ENCODE data around the gene PPM1L. TPM values are rescaled to one million over a fixed set of nuclear protein-coding genes. Genes with fewer than 3 reads are reported as not detected.
"Not testable (repeated sequence)": the region's sequence is repeated elsewhere in the genome, so short reads cannot be mapped to it uniquely, and the experiment has no call there.

Gene PPM1L
- total RNA-seq (10 to 100 TPM; 66.0 to 76.1 (median 68.2) TPM), polyA plus RNA-seq (10 to 100 TPM in 2 of 3 donors, 1 to 10 TPM in 1; 6.2 to 41.7 (median 10.5) TPM)
- long read RNA-seq, donor 1, partial matches to known transcripts: 0 of 8 reads
- long read RNA-seq, donor 1, other reads (novel, unspliced or antisense): 8 of 8 reads
- long read RNA-seq, donor 2, partial matches to known transcripts: 1 of 18 reads
- long read RNA-seq, donor 2, other reads (novel, unspliced or antisense): 17 of 18 reads

GRCh38 chr3:160755776-160756304 is at the start of gene PPM1L:
PPM1L (plus strand) TSS chr3:160756231.
- no peak for TF ChIP-seq CTCF (IDR thresholded peaks at IDR 0.05)
- Histone ChIP-seq H3K9me3 (no peaks in the 10 kb centered on the region), H3K4me1 (peaks cover 24% of the 10 kb centered on the region), H3K36me3 (ENCODE audit: insufficient read depth in 1 of 2, low read depth in 1 of 2) (no peaks in the 10 kb centered on the region), H3K27me3 (ENCODE audit: insufficient read depth in 3 of 3, low read length in 2 of 3) (no peaks in the 10 kb centered on the region), H3K4me3 (peak within 1 kb of the TSS; percentile 89), H3K27ac (peak within 1 kb of the TSS; percentile 89)
- DNase-seq: peak; percentile 60 to 79
- 0 to 1% (median 0%) methylated on average over 27 to 64 of the region's 64 CpGs for WGBS, 3 donors
- intact Hi-C loops (cut with DNase I): loop anchor here (1.0 to 10.0 kb wide), 7 partner anchors 49 to 186 kb away; no protein-coding TSS in a partner anchor
- ATAC-seq: peak; percentile 33 to 50 (median 41)

DNA sequence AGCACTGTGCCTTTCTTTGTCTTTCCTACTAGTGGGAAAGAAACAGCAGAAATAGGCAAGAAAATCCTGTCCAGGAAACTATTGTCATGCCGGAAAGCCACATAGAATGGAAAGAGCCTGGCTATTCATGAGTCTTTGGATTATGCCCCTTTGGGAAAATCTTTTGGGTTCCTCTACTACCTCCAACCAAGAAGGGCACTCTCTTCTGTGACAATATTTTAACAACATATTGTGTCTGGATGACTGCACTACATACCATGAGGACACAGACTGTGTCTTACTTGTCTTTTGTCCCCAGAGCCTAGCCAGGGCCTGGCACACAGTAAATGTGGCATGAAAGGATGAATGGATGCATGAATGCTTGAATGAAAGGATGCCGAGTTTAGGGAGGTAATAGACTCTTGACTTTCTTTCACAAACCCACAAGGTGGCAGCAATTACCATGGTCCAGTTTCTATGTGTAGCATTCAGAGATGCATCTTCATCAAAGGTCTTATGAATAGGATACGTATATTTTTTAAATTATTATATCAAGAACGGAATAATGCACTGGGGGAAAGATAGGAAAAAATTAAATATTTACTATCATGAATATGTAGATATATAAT is 48.7 kb upstream of the PPM1L start:
- no peaks in the 10 kb centered on the region for H3K4me1 ChIP-seq
- 18 to 29% (median 24%) methylated on average over 4 of the region's 4 CpGs for WGBS, 3 donors
- DNase-seq: no peak
- no peak overlapping the region for H3K4me3 ChIP-seq
- intact Hi-C loops (cut with DNase I): loop anchor here (5.0 kb wide), 3 partner anchors 45 to 715 kb away; partner anchors contain the start of gene PPM1L (in 1 of the 2)
- H3K27me3 ChIP-seq (ENCODE audit: insufficient read depth in 3 of 3, low read length in 2 of 3): no peaks in the 10 kb centered on the region
- TF ChIP-seq CTCF (IDR thresholded peaks at IDR 0.05): peak; percentile 75
- no peaks in the 10 kb centered on the region for H3K9me3 ChIP-seq
- ATAC-seq: peak; percentile 76 to 98 (median 84)
- H3K27ac ChIP-seq: no peak overlapping the region
- no peaks in the 10 kb centered on the region for H3K36me3 ChIP-seq (ENCODE audit: insufficient read depth in 1 of 2, low read depth in 1 of 2)

DNA sequence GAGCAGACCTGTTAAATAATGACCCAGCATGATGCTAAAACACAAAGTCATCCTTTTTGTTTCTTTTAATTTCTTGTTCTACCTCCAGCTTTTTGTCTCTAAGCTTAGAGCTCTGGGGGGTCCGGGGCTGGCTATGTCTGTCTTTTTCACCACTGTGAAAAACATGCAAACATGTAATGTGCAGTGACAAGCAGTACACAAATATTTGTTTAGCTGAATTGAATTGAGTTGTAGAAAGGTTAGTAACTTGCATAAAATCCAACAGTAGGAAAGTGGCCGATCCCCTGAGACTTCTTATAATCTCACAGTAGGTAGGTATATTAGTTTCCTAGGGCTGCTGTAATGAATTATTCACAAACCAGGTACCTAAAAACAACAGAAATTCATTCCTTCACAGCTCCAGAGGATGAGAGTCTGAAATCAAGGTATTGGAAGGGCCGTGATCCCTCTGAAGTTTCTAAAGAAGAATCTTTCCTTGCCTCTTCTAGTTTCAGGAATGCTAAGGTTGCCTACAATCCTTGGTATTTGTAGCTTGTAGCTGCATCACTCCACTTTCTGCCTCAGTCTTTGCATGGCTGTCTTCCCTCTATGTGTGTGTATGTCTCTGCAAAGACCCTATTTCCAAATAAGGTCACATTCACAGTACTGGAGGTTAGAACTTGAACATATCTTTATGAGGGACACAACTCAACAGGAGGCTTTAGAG is 46.4 kb upstream of the PPM1L start:
- Histone ChIP-seq H3K36me3 (ENCODE audit: insufficient read depth in 1 of 2, low read depth in 1 of 2) (no peaks in the 10 kb centered on the region), H3K27me3 (ENCODE audit: insufficient read depth in 3 of 3, low read length in 2 of 3) (no peaks in the 10 kb centered on the region), H3K4me3 (no peak overlapping the region), H3K9me3 (no peaks in the 10 kb centered on the region), H3K4me1 (no peaks in the 10 kb centered on the region), H3K27ac (no peak overlapping the region)
- DNase-seq (no peak), ATAC-seq (no peak)
- 91 to 96% (median 96%) methylated on average over 3 of the region's 3 CpGs for WGBS, 3 donors
- intact Hi-C loops (cut with DNase I): loop anchor here (2.0 to 5.0 kb wide), 4 partner anchors 43 to 713 kb away; partner anchors contain the start of gene PPM1L (in 1 of the 2)
- TF ChIP-seq CTCF (IDR thresholded peaks at IDR 0.05): no peak

DNA sequence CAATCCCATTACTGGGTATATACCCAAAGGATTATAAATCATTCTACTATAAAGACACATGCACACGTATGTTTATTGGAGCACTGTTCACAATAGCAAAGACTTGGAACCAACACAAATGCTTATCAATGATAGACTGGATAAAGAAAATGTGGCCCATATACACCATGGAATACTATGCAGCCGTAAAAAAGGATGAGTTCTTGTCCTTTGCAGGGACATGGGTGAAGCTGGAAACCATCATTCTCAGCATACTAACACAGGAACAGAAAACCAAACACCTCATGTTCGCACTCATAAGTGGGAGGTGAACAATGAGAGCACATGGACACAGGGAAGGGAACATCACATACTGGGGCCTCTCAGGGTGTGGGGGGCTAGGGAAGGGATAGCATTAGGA is 42.9 kb upstream of the PPM1L start:
- H3K9me3 ChIP-seq; H3K4me1 ChIP-seq; H3K27ac ChIP-seq; DNase-seq; H3K27me3 ChIP-seq (ENCODE audit: insufficient read depth in 3 of 3, low read length in 2 of 3); H3K36me3 ChIP-seq (ENCODE audit: insufficient read depth in 1 of 2, low read depth in 1 of 2); H3K4me3 ChIP-seq; ATAC-seq; intact Hi-C loops (cut with DNase I): not testable (repeated sequence)
- WGBS, 3 donors: 90 to 92% (median 91%) methylated on average over 3 of the region's 3 CpGs

- DNase-seq: no peak
- no peaks in the 10 kb centered on the region for H3K4me1 ChIP-seq
- no peaks in the 10 kb centered on the region for H3K36me3 ChIP-seq (ENCODE audit: insufficient read depth in 1 of 2, low read depth in 1 of 2)
- 92 to 97% (median 93%) methylated on average over 11 of the region's 11 CpGs for WGBS, 3 donors
- H3K27me3 ChIP-seq (ENCODE audit: insufficient read depth in 3 of 3, low read length in 2 of 3): no peaks in the 10 kb centered on the region
- intact Hi-C loops (cut with DNase I): no loop called here
- peaks cover under 1% of the 10 kb centered on the region for H3K9me3 ChIP-seq
- ATAC-seq: no peak
- no peak for TF ChIP-seq CTCF (IDR thresholded peaks at IDR 0.05)
- H3K27ac ChIP-seq: no peak overlapping the region
- no peak overlapping the region for H3K4me3 ChIP-seq
Measured at GRCh38 chr3:160719710-160720109, 36.3 kb upstream of the PPM1L start.

Data from psoas muscle (tissue), 8 donors.